Bronchial epithelial cell (primary cell): ENCODE results near the gene KCP. TPM values are rescaled to one million over a fixed set of nuclear protein-coding genes. Genes with fewer than 3 reads are reported as not detected.

Source experiments
- DNase-seq: peaks from one replicate; pipeline ENCODE4 v3.0.0-alpha.2; 2010; ENCODE audit warnings: low read depth
- FAIRE-seq: peaks from 2 replicates; lab custom pipeline; 2011; peaks lifted over from hg19 to GRCh38; lab: Jason Lieb, UNC
- H3K27me3 ChIP-seq: 2 replicates; pipeline ENCODE4 v1.5.1; 2011; ENCODE audit warnings: low read length; ENCODE audit not compliant: control insufficient read depth, insufficient read depth
- H3K36me3 ChIP-seq: 2 replicates; pipeline ENCODE4 v1.5.1; 2011; ENCODE audit warnings: low read length; ENCODE audit not compliant: control insufficient read depth, insufficient read depth
- H3K4me3 ChIP-seq: 2 replicates; pipeline ENCODE4 v1.5.1; 2011; ENCODE audit warnings: mild to moderate bottlenecking, low read depth, low read length, control low read depth
- total RNA-seq: library from RNA; depleted of rRNA; stranded (reverse); fragments of >200 nt; gene quantifications from 2 replicates; pipeline ENCODE4 v1.2.1, GENCODE V29; 2014
- TF ChIP-seq, protein P1 (sequence below): IDR thresholded peaks from 2 replicates; pipeline ENCODE4 v1.5.1; 2011; ENCODE audit warnings: mild to moderate bottlenecking, moderate library complexity, low read length, control low read depth, inconsistent platforms; ENCODE audit not compliant: insufficient read depth, severe bottlenecking

KCP gene
- total RNA-seq, 1 donor from 2014 or later: 0.53 TPM

DNA sequence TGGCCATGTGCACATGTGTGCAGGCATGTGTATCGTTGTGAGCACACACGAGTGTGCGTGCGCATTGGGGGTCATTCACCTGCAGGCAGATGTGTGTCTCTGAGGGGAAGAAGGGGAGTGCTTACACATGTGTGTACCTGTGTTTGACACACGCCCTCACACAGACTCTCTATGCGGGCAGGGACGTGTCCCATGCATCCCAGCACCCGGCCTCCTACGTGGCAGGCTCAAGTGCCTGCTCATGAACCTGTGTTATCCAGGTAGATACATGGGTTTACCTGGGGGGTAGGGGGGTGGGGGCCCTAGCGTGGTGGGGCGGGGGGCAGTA is 18.6 kb downstream of the KCP start:
- no peaks in the 10 kb centered on the region for H3K36me3 ChIP-seq
- TF ChIP-seq, protein P1, sequence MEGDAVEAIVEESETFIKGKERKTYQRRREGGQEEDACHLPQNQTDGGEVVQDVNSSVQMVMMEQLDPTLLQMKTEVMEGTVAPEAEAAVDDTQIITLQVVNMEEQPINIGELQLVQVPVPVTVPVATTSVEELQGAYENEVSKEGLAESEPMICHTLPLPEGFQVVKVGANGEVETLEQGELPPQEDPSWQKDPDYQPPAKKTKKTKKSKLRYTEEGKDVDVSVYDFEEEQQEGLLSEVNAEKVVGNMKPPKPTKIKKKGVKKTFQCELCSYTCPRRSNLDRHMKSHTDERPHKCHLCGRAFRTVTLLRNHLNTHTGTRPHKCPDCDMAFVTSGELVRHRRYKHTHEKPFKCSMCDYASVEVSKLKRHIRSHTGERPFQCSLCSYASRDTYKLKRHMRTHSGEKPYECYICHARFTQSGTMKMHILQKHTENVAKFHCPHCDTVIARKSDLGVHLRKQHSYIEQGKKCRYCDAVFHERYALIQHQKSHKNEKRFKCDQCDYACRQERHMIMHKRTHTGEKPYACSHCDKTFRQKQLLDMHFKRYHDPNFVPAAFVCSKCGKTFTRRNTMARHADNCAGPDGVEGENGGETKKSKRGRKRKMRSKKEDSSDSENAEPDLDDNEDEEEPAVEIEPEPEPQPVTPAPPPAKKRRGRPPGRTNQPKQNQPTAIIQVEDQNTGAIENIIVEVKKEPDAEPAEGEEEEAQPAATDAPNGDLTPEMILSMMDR: no peak
- FAIRE-seq (no peak), DNase-seq (no peak)
- H3K27me3 ChIP-seq: no peaks in the 10 kb centered on the region
- H3K4me3 ChIP-seq: peak overlapping the region; percentile 51

DNA sequence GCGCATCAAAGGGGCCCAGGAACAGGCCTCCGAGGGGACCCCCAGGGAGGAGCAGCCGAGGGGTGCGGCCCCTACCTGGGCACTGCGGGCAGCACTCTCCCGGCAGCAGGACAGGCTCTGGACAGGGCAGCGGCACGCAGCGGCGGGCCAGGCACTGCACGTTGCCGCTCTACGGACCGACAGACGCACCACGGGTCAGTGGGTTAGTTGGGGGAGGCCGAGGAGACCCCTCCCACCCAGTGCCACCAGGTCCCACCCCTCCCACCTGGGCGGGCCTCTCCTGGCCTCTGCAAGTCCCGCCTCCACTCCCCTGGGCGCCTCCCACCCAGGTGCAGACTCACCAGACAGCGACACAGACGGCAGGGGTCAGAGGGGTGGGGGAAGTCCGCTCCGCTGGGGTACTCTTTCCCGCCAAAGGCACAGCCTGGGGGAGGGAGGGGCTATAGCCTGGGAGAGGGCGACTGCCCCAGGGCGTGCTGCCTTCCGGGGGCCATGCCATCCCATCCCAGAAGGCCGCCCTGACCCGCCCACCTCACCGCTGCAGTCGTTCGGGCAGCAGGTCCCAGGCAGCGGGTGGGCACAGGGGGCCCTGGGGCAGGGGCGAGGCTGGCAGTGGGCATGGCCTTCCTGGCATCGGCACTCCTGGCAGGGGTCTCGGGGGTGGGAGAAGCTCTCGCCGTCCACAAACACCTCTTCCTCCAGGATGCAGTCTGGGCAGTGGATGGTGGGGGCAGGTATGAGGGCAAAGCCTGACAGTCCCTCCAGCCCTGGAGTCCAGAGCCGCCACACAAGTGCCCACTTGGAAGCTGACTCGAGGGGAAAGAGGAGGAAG is 19.2 kb downstream of the KCP start:
- H3K27me3 ChIP-seq: no peaks in the 10 kb centered on the region
- TF ChIP-seq, protein P1: no peak
- no peaks in the 10 kb centered on the region for H3K36me3 ChIP-seq
- FAIRE-seq: no peak
- H3K4me3 ChIP-seq: peak overlapping the region; percentile 51
- no peak for DNase-seq

DNA sequence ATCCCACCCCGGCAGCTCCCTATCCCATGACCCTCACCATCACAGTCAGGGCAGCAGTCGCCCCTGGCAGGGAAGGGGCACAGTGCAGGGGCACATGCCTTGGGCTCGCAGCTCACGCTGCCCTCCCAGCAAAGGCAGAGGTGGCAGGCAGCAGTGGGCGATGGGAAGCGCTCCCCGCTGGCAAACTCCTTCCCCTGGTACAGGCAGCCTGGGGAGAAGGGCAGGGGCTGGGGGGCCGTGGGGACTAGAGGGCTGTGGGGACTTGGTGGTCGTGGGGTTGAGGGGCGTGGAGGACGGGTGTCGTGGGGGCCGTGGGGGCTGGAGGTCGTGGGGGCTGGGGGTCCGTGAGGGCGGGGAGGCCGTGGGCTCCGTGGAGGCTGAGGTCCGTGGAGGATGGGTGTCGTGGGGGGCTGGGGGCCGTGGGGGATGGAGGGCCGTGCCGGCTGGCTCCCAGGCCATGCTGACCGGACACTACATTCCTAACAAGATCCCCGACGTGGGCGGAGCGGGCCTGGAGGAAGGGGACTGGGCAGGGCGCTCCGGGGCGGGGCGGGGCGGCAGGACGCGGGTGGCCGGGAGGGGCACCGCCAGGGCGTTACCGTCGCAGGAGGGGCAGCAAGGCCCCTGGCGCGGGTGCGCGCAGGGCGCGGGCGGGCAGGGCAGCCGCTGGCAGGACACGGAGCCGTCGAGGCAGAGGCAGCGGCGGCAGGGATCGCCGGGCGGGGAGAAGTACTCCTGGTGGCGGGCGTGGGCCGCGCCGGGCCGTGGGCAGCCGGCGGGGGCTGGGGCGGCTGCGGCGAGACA is 20.0 kb downstream of the KCP start:
- FAIRE-seq: no peak
- H3K4me3 ChIP-seq: peak overlapping the region; percentile 51

DNA sequence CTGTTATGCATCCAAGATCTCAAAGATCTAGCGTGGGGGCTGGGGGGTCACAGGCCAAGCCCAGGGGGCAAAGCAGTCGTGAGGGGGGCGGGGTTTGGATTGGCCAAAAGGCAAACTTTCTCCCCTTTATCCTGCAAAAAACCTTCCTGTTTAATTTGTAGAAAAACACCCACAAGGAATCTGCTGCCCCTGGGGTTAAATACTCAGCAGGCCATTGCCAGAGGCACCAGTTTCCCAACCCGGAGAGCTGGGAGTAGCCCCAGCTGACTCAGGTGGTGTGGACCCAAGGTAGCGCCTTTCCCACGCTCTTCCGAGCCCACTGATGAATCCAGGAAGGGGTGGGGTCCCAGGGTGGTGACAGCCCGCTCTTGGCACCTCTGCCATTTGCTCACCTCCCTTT is 21.4 kb downstream of the KCP start:
- FAIRE-seq (no peak), DNase-seq (peak; percentile 76)
- no peaks in the 10 kb centered on the region for H3K27me3 ChIP-seq
- TF ChIP-seq, protein P1: no peak
- H3K4me3 ChIP-seq: no peak overlapping the region
- H3K36me3 ChIP-seq: no peaks in the 10 kb centered on the region

More for the DNA sequence above, 20.0 kb downstream of the KCP start:
- no peaks in the 10 kb centered on the region for H3K36me3 ChIP-seq
- TF ChIP-seq, protein P1: no peak
- H3K27me3 ChIP-seq: no peaks in the 10 kb centered on the region
- DNase-seq: no peak

DNA sequence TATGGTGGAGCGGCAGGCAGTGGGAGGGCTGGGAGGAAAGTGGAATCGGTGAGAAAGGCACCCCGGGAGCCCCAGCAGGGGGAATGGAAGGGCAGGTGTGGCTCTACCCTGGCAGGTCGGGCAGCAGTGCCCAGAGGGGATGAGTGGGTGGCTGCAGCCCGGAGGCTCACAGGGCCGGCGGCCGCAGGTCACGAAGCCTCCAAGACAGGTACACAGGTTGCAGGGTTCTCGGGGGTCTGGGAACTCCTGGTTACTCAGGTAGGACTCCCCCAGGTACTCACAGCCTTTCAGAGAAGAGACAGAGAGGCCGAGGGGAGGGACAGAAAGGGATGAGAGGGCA is 21.8 kb downstream of the KCP start:
- Histone ChIP-seq H3K4me3 (no peak overlapping the region), H3K27me3 (no peaks in the 10 kb centered on the region), H3K36me3 (no peaks in the 10 kb centered on the region)
- DNase-seq (no peak), FAIRE-seq (no peak)
- TF ChIP-seq, protein P1: no peak
